Mesodermal cell (in vitro differentiated cells): ENCODE data around the gene EFNA1.
"Not testable (repeated sequence)": the region's sequence is repeated elsewhere in the genome, so short reads cannot be mapped to it uniquely, and the experiment has no call there.

ENCODE experiments used
- H3K27ac ChIP-seq: 2 replicates; pipeline ENCODE4 v1.7.0; 2013; ENCODE audit warnings: mild to moderate bottlenecking, low read depth, low read length, moderate library complexity; ENCODE audit not compliant: severe bottlenecking
- H3K36me3 ChIP-seq: 2 replicates; pipeline ENCODE4 v1.7.1; 2013; ENCODE audit warnings: mild to moderate bottlenecking, low read length, moderate library complexity; ENCODE audit not compliant: control insufficient read depth, insufficient read depth
- H3K4me1 ChIP-seq: one replicate; pipeline ENCODE4 v1.7.1; 2013; ENCODE audit warnings: mild to moderate bottlenecking, low read length; ENCODE audit not compliant: insufficient read depth, control insufficient read depth, poor library complexity, severe bottlenecking
- H3K4me3 ChIP-seq: 2 replicates; pipeline ENCODE4 v1.7.0; 2013; ENCODE audit warnings: low read length, control low read depth, mild to moderate bottlenecking; ENCODE audit not compliant: insufficient read depth, poor library complexity, severe bottlenecking; ENCODE audit errors: extremely low read depth
- H3K9me3 ChIP-seq: 2 replicates; pipeline ENCODE4 v1.7.1; 2013; ENCODE audit warnings: mild to moderate bottlenecking, low read length, moderate library complexity; ENCODE audit not compliant: control insufficient read depth
- WGBS, 2 experiments: methylation state at CpG; one replicate each; pipeline ENCODE4 v1.1.5; 2013; ENCODE audit warnings: missing lambda C conversion rate in 2 of 2; ENCODE audit not compliant: insufficient coverage in 2 of 2; 5-methylcytosine and 5-hydroxymethylcytosine counted together

Gene EFNA1

DNA sequence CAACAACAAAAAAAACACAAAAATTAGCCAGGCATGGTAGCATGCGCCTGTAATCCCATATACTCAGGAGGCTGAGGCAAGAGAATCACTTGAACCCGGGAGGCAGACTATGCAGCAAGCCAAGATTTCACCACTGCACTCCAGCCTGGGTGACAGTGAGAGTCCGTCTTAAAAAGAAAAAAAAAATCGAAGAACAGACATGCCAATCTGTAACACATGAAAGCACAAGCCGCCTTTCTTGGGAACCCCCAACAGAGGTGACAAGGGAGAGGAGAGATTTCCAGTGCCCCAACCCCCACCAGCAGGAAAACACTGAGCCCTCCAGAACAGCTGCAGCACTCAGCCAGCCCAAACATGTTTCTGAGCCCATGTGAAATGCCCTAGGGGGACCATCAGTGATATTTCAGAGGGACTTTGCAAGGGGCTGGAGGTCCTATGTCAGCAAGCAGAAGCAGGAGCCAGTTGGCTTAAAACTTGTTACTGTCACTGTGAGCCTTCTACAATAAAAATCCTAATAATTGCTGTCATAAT lies 14.2 kb upstream of the EFNA1 start:
- WGBS, 2 experiments = 76 to 83% methylated on average over 3 of the region's 5 CpGs
- H3K36me3 ChIP-seq = no peaks in the 10 kb centered on the region
- no peaks in the 10 kb centered on the region for H3K4me1 ChIP-seq
- no peak overlapping the region for H3K4me3 ChIP-seq
- H3K9me3 ChIP-seq = no peaks in the 10 kb centered on the region
- no peak overlapping the region for H3K27ac ChIP-seq

DNA sequence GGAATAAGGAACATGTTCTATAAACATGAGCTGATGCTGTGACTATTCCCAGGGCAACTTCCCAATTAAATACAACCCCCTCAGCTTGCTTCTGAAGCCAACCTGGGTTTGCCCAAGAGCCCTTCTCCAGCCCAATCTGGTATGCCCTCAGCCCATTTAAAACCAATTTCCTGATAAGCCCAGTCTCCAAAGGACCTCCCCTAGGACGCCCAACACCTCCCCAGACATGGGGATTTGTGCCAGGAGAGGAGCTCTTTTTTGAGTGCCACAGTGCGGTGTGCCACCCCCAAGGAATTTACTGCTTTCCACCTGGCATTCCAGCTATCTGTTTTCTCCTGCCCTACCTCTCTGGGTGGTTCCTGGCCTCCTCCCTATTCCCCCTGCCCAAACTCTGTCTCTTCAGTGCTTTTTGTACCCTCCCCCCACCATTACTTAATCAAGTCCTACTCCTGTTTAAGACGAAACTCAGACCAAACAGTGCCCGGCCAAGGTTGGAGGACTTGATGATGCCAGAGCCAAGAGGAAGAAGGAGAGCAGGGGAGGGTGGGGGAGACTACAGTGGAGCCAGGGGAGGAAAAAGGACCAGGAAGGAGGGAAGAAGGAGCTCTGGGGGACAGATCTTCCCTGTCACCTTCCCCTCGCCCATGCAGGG lies 11.4 kb upstream of the EFNA1 start:
- no peak overlapping the region for H3K27ac ChIP-seq
- 77 to 86% methylated on average over 2 to 5 of the region's 5 CpGs for WGBS, 2 experiments
- H3K4me3 ChIP-seq = no peak overlapping the region
- no peaks in the 10 kb centered on the region for H3K9me3 ChIP-seq
- no peaks in the 10 kb centered on the region for H3K36me3 ChIP-seq
- no peaks in the 10 kb centered on the region for H3K4me1 ChIP-seq

DNA sequence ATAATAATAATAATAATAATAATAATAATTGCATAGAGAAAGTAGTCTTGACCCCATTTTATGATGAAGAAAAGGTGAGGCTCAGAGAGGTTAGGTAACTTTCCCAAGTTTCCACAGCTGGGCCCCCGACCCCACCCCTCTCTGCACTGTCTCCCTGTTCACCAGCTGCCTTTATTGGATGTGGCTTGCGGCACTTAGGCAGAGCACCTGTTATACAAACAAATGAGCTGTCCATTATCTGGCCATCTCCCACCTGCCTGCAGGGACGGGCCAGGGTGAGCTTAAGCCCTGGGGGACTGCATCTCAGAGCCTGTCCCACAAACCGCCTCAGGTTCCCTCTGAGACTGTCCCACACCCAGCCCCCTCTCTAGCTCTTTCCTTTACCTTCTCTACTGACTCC lies 10.1 kb upstream of the EFNA1 start:
- Histone ChIP-seq H3K27ac (no peak overlapping the region), H3K4me1 (no peaks in the 10 kb centered on the region), H3K4me3 (no peak overlapping the region), H3K36me3 (no peaks in the 10 kb centered on the region), H3K9me3 (no peaks in the 10 kb centered on the region)
- WGBS, 2 experiments = 76 to 84% methylated on average over 3 to 4 of the region's 4 CpGs

DNA sequence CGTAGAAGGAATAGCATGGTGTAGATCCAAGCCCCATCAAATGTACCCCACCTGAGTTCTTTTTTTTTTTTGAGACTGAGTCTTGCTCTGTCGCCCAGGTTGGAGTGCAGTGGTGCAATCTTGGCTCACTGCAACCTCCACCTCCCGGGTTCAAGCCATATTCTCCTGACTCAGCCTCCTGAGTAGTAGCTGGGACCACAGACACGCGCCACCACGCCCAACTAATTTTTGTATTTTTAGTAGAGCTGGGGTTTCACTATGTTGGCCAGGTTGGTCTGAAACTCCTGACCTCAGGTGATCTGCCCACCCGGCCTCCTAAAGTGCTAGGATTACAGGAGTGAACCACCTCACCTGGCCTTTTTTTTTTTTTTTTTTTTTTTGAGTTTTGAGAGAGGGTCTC lies 9.6 kb upstream of the EFNA1 start:
- not testable (repeated sequence) for H3K4me3 ChIP-seq, H3K27ac ChIP-seq, H3K36me3 ChIP-seq, H3K4me1 ChIP-seq, H3K9me3 ChIP-seq
- WGBS, 2 experiments = 93 to 94% methylated on average over 2 to 4 of the region's 7 CpGs

DNA sequence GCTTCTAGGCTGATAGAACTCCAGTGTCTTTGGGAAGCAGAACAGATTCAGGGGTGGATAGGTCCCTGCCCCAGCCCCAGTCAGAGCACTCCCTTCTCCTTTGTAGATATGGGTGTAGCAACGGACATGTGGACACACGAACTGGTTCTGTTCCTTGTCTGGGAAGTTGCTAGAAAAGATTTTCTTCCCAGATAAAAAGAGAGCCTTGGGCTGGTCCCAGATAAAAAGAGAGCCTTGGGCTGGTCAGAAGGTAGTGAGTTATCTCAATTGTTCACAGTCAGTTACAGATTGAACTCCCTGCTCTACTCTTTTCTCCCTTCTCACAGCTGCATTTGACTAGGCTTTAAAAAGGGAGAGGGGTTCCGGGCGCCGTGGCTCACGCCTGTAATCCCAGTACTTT lies 7.4 kb upstream of the EFNA1 start:
- Histone ChIP-seq H3K27ac (no peak overlapping the region), H3K4me3 (no peak overlapping the region), H3K4me1 (peaks cover 9% of the 10 kb centered on the region), H3K9me3 (no peaks in the 10 kb centered on the region), H3K36me3 (no peaks in the 10 kb centered on the region)
- WGBS, 2 experiments = 72 to 93% methylated on average over 2 to 3 of the region's 6 CpGs

DNA sequence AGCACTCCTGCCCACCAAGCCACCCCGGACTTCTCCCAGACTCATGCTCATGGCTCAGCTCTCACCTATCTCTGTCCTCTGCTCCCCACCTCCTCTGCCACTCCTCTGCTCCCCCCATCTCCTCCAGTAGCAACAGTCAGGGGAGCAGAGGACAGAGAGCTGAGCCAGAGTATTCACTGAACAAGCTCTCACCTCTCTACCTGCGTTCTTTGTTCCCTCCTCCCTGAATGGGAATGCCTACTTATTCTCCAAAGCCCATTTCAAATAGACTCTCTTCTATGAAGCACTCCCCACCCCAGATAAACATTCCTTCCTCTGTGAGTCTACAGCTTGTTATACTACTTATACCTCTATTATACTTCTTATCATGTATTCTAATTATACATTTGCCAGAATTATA lies 6.4 kb upstream of the EFNA1 start:
- no peak overlapping the region for H3K4me3 ChIP-seq
- 79 to 91% methylated on average over 1 to 2 of the region's 2 CpGs for WGBS, 2 experiments
- H3K27ac ChIP-seq = no peak overlapping the region
- H3K36me3 ChIP-seq = no peaks in the 10 kb centered on the region
- H3K4me1 ChIP-seq = peaks cover 18% of the 10 kb centered on the region
- no peaks in the 10 kb centered on the region for H3K9me3 ChIP-seq

DNA sequence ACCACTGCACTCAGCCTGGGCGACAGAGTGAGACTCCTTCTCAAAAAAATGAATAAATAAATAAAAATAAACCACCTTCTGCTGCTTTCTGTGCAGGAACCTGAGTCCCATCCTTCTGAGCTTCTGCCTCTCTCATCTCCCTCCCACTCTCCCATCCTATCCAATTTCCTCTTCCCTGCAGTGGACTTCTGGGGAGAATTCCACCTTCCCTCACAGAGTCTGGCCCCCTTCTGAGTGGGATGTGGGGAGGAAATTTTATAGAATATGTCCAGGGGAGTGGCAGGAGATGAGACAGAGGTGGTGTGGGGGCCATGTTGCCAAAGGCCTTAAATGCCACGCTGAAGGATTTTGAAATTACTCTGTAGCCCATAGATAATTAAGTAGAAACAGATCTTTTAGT lies 5.4 kb upstream of the EFNA1 start:
- Histone ChIP-seq H3K4me3 (no peak overlapping the region), H3K9me3 (no peaks in the 10 kb centered on the region)
- WGBS, 2 experiments = 100% methylated on average over 1 of the region's 2 CpGs; no CpG with 5 or more reads in 1 of the 2 experiments

DNA sequence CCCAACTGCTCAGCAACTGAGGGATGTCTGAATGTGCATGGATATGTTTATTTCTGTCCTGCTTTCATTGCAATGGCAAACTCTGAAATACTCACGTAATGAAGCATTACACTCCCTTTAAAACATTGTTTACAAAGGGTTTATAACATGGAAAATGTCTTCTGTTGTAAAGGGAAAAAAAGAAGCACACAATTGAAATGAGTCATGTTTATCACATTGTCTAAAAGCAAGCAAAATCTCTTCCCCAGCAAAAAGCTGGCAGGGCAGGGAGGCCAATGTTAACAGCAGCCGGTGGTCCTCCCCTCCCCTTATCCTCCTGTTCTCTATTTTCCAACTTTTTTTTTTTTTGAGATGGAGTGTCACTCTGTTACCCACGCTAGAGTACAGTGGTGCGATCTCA lies 3.9 kb upstream of the EFNA1 start:
- peaks cover 34% of the 10 kb centered on the region for H3K4me1 ChIP-seq
- 67 to 85% methylated on average over 1 to 3 of the region's 4 CpGs for WGBS, 2 experiments
- H3K4me3 ChIP-seq = no peak overlapping the region
- no peaks in the 10 kb centered on the region for H3K9me3 ChIP-seq
- H3K27ac ChIP-seq = no peak overlapping the region
- H3K36me3 ChIP-seq = no peaks in the 10 kb centered on the region

More for the DNA sequence above, 5.4 kb upstream of the EFNA1 start:
- Histone ChIP-seq H3K27ac (no peak overlapping the region), H3K4me1 (peaks cover 27% of the 10 kb centered on the region), H3K36me3 (no peaks in the 10 kb centered on the region)

DNA sequence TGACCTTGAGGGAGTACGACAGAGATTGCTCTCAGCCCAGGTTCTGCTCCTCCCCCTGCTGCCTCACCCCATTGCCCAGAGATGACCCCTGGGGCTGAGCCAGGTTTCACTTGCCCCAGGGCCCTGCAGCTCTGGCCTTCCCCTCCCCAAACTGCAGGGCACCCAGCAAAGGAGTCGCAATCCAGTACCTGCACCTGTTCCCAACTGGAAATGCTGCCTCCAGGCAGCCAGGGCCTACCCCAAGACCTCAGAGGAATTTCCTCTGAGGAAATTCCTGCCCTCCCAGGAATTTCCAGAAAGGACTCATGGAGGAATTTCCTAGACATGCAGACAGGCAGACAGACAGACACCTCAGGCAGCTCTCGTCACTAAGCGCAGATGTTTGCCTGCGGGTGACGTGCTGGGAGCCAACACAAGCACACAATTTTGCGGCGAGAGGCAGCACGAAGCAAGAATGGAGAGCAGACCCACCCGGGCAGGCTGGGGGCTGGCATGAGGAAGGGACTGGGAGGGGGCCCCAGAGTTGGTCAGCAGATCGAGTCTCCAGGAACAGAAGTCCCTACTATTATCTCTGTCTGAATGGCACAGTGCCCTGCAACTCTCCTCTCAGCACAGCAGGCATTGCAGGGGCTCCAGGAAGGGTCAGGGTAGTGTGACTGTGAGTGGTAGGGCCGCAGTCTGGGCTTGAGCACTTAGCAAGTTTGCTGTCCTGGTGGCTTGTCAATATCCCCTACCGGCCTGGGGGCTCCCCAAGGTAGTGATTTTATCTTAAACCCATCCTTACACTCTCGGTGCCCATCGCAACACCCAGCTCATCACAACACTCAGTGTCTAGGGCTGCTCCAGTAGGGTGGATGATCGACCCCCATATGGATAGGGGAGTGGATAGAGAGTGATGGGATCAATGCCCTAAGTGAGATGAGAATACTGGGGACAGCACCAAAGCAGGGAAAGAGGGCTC lies 2.9 kb upstream of the EFNA1 start:
- no peak overlapping the region for H3K27ac ChIP-seq
- WGBS, 2 experiments = 48 to 49% methylated on average over 8 to 10 of the region's 16 CpGs
- H3K4me3 ChIP-seq = no peak overlapping the region
- no peaks in the 10 kb centered on the region for H3K9me3 ChIP-seq
- peaks cover 1% of the 10 kb centered on the region for H3K36me3 ChIP-seq
- peaks cover 44% of the 10 kb centered on the region for H3K4me1 ChIP-seq

DNA sequence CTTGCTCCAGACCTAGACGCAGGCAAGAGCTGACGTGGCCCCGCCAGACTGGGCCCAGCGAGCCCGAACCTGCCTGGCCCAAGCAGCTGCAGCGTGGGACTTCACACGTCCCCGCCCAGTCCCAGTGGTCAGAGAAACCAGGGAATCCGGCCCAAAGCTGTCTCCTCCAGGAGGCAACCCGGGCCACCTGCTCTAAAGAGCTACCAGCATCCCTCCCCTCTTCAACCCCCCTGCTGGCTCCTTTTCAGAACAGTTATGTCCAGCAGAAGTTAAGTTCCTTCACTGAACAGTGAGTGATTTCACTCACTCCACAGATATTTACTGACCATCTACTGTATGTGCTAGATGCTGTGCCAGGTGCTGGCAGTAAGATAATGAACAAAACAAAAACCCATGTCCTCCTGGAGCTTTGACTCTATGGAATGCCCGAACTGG lies 2.1 kb upstream of the EFNA1 start:
- WGBS, 2 experiments = 37 to 38% methylated on average over 10 to 11 of the region's 11 CpGs
- Histone ChIP-seq H3K27ac (no peak overlapping the region), H3K4me1 (peaks cover 51% of the 10 kb centered on the region), H3K9me3 (no peaks in the 10 kb centered on the region), H3K4me3 (no peak overlapping the region), H3K36me3 (peaks cover 2% of the 10 kb centered on the region)
